Ovary (tissue), 9 donors: ENCODE measurements around the gene SPATA2. TPM values are rescaled to one million over a fixed set of nuclear protein-coding genes. Genes with fewer than 3 reads are reported as not detected.

Experiments
- DNase-seq, 5 donors: peaks; one replicate each; pipeline ENCODE4 v3.0.0-alpha.2; 2019 to 2020
- H3K27ac ChIP-seq, 2 donors: fragments of 200-600 bp; one replicate each; pipeline versions ENCODE4 v1.5.1 to v1.8.0; 2019 to 2022
- H3K27me3 ChIP-seq: fragments of 200-600 bp; one replicate; pipeline ENCODE4 v1.8.0; 2022
- H3K36me3 ChIP-seq: fragments of 200-600 bp; sonication (generic); one replicate; pipeline ENCODE4 v1.5.1; 2019
- H3K4me1 ChIP-seq: one replicate; pipeline ENCODE4 v1.8.1; 2013; ENCODE audit warnings: mild to moderate bottlenecking, moderate library complexity; ENCODE audit not compliant: insufficient read depth
- H3K4me3 ChIP-seq: fragments of 200-600 bp; sonication (generic); one replicate; pipeline ENCODE4 v1.5.1; 2017
- H3K9me3 ChIP-seq, 2 donors: fragments of 200-600 bp in 1 of 2; sonication (generic) in 1 of 2; one replicate each; pipeline versions ENCODE4 v1.5.1 to v1.8.1; 2013 to 2019; ENCODE audit warnings: mild to moderate bottlenecking in 1 of 2, moderate library complexity in 1 of 2
- CTCF ChIP-seq, 3 donors: fragments of 450-650 bp in 2 of 3; fragments of 200-600 bp in 1 of 3; IDR thresholded peaks; one replicate each; pipeline versions ENCODE4 v1.5.1 to v1.8.0; 2016 to 2022; ENCODE audit warnings: antibody characterized with exemption in 3 of 3, mild to moderate bottlenecking in 1 of 3
- EP300 ChIP-seq: sonication (generic); formaldehyde crosslinking; IDR thresholded peaks from one replicate; pipeline ENCODE4 v1.6.1; 2017; ENCODE audit warnings: antibody characterized with exemption
- POLR2A ChIP-seq: fragments of 450-650 bp; IDR thresholded peaks from one replicate; pipeline ENCODE4 v1.6.1; 2017; ENCODE audit warnings: antibody characterized with exemption, mild to moderate bottlenecking, moderate library complexity
- WGBS, 3 donors: extraction: QIAGEN DNeasy Blood & Tissue Kit in 1 of 3; methylation state at CpG; one replicate each; pipeline versions ENCODE4 v1.1.5 to v1.1.7; 2013 to 2017; 5-methylcytosine and 5-hydroxymethylcytosine counted together
- intact Hi-C, 4 donors: fragments of 100-400 bp; cut with DNase I; formaldehyde crosslinking; loops; one replicate each; pipeline versions ENCODE4 v1.11.0 to v1.15.1; 2022 to 2023
- polyA plus RNA-seq, 2 donors: library from polyadenylated mRNA; stranded (reverse); fragments of 200-250 nt in 1 of 2; fragments of 350-450 nt in 1 of 2; fragmentation: Illumina TruSeq in 1 of 2; extraction: RNeasy Lipid Tissue Mini Kit (QIAGEN cat#74804) in 1 of 2; gene quantifications; one replicate each; pipeline ENCODE4 v1.2.3, GENCODE V29; 2013 to 2014
- total RNA-seq, 7 donors: library from RNA; depleted of rRNA in 2 of 7; stranded (reverse); fragments of >200 nt in 2 of 7; fragmentation: NEBNext Ultra II Directional in 3 of 7; extraction: Animal tissue kit (Norgen Biotek cat#: 25700) in 3 of 7; gene quantifications; one replicate each; pipeline versions ENCODE4 v1.1.0 to v1.2.4, GENCODE V29; 2016 to 2023
- donor health status: DM: no; HTN: no; CAD: no; lungs with moderate emphysema.
- donor health status: DM: no; HTN: no; CAD: no.
- donor health status: Bipolar disorder and iron deficiency.
- donor health status: DM: yes; HTN: yes; CAD: no.
- donor health status: DM: no; HTN: no; CAD: no.
- donor health status: DM: yes; HTN: yes; CAD: no.

SPATA2 gene
- total and polyA plus RNA-seq, 9 donors = 2.3 to 9.8 (median 6.3) TPM

GRCh38 chr20:49868538-49868937 is 46.8 kb downstream of the SPATA2 start:
- intact Hi-C loops = no loop called here
- TF ChIP-seq CTCF (IDR thresholded peaks at IDR 0.05) = no peak
- no peak for TF ChIP-seq POLR2A
- no peak for TF ChIP-seq EP300

DNA sequence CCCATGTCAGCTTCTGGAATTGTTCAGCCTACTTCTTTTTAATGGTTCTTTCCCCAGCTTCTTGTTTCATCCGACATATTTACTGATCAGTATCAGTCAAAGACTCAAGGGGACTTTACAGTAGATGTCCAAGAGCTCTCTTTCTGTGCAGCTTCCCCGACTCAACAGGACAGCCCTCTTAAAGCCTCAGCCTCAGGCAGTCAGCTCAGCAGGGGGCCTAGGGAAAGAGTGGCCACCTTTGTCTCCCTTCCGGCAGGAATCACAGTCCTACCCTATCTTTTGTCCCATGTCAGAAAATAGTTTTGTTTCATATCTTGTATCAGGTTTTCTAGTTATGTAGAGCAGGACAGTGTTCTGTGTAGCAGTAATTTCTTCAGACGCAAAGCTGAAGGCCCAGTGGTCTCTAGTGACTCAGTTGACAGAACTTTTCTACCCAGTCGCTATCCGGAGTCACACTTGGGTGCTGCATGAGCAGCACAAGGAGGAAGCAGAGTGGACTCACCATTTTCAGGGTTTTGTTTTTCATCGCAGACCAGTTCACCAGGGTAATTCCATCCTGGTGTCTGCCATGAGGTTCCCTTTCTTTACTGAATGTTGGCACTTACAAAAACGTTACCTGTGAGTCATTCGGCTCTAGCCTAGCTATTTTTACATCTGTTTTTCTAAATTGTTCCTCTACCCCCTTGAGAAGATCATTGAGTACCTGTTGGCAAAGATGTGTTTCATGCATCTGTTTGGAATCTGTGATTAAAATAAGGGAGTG is 47.7 kb downstream of the SPATA2 start:
- intact Hi-C loops = no loop called here
- Histone ChIP-seq H3K9me3 (no peaks in the 10 kb centered on the region), H3K27ac (no peak overlapping the region), H3K4me3 (no peak overlapping the region), H3K36me3 (no peaks in the 10 kb centered on the region), H3K4me1 (no peaks in the 10 kb centered on the region), H3K27me3 (no peaks in the 10 kb centered on the region)
- 81 to 95% (median 93%) methylated on average over 9 of the region's 9 CpGs for WGBS, 3 donors
- no peak for TF ChIP-seq CTCF (IDR thresholded peaks at IDR 0.05)
- TF ChIP-seq POLR2A = no peak
- no peak for TF ChIP-seq EP300
- no peak for DNase-seq

More at GRCh38 chr20:49868538-49868937, 46.8 kb downstream of the SPATA2 start:
- 93 to 95% (median 95%) methylated on average over 3 of the region's 3 CpGs for WGBS, 3 donors
- no peak overlapping the region for H3K4me3 ChIP-seq
- H3K27me3 ChIP-seq = no peaks in the 10 kb centered on the region
- no peaks in the 10 kb centered on the region for H3K36me3 ChIP-seq
- H3K4me1 ChIP-seq = no peaks in the 10 kb centered on the region
- no peak overlapping the region for H3K27ac ChIP-seq
- DNase-seq = no peak
- H3K9me3 ChIP-seq = no peaks in the 10 kb centered on the region

DNA sequence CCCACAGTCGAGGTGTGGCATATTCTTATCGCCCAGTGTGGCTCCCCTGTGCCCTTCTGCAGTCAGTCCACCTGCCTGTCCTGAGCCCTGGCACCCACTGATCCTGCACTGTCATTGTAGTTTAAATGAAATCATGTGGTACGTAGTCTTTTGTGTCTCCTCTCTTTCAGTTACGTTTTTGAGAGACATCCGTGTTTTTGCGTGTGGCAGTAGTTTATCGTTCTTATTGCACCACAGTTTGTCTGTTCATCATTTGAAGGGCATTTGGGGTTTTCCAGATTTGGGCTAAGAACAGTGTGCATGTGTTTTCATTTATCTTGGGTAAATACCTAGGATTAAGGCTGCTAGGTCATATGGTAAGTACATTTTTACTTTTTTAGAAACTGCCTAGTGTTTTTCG is 49.3 kb downstream of the SPATA2 start:
- Histone ChIP-seq H3K36me3 (no peaks in the 10 kb centered on the region), H3K27ac (no peak overlapping the region), H3K9me3 (no peaks in the 10 kb centered on the region), H3K27me3 (no peaks in the 10 kb centered on the region), H3K4me1 (no peaks in the 10 kb centered on the region), H3K4me3 (no peak overlapping the region)
- DNase-seq = no peak
- WGBS, 3 donors = 87 to 88% (median 88%) methylated on average over 8 of the region's 8 CpGs
- intact Hi-C loops = no loop called here
- TF ChIP-seq EP300 (no peak), POLR2A (no peak), CTCF (IDR thresholded peaks at IDR 0.05) (no peak)

DNA sequence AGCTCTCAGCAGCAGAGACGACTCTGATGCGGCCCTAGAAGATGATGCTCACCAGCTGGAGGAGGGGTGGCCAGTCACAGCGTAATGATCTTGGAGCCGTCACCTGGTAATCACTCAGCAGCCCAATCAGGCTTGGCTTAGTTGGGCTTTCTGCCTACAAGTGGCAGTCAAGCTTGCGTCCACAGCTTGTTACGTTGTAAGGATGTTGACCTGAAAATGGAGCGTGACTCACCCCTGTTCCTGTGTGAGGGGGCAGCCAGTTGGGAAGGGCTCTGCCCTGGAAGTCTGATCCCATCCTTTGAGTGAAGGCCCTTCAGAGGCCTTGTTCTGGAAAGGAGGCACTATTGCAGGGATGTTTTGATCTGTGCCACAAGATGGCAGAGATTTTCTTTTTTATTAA is 49.8 kb downstream of the SPATA2 start:
- Histone ChIP-seq H3K27ac (no peak overlapping the region), H3K4me1 (no peaks in the 10 kb centered on the region), H3K27me3 (no peaks in the 10 kb centered on the region), H3K9me3 (no peaks in the 10 kb centered on the region), H3K4me3 (no peak overlapping the region), H3K36me3 (no peaks in the 10 kb centered on the region)
- WGBS, 3 donors = 85 to 86% (median 85%) methylated on average over 7 of the region's 7 CpGs
- intact Hi-C loops = no loop called here
- TF ChIP-seq CTCF (IDR thresholded peaks at IDR 0.05) = no peak
- no peak for TF ChIP-seq EP300
- no peak for TF ChIP-seq POLR2A
- no peak for DNase-seq
